Measurements from ENCODE around the gene PDSS2. TPM values are rescaled to one million over a fixed set of nuclear protein-coding genes. Genes with fewer than 3 reads are reported as not detected.

The PDSS2 gene
- total RNA-seq, 1 experiment from 2014 or later = 17.7 TPM

DNA sequence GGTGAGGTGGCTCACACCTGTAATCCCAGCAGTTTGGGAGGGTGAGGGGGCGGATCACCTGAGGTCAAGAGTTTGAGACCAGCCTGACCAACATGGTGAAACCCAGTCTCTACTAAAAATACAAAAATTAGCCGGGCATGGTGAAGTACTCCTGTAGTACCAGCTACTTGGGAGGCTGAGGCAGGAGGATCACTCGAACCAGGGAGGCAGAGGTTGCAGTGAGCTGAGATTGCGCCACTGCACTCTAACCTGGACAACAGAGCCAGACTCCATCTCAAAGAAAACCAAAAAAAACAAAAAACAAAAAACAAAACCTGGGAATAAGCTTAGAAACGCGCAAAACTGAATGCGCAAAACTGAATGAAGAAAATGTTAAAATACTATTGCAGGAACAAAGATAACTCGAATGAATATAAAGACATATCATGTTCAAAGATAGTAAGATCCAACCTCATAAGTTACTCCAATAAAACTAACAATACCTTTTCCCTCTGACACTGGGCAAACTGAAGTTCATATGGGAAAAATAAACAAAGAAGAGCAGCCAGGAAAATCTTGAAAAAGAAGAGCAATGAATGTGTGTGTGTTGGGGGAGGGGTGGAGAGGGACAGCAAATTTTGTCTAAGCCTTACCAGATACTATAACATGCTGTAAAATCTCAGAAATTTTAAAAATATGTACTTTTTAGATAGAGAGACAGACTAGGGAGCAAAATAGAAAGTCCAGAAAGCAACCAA, 243.0 kb downstream of the PDSS2 start:
- Histone ChIP-seq H3K9me3 (ENCODE audit: control insufficient read depth, insufficient read depth, low read depth, low read length) (no peaks in the 10 kb centered on the region), H3K36me3 (ENCODE audit: control insufficient read depth, insufficient read depth, low read length) (no peaks in the 10 kb centered on the region), H3K27me3 (ENCODE audit: control insufficient read depth, insufficient read depth, low read length) (no peaks in the 10 kb centered on the region), H3K27ac (ENCODE audit: low read length) (no peak overlapping the region), H3K4me1 (ENCODE audit: control insufficient read depth, insufficient read depth, low read length) (no peaks in the 10 kb centered on the region), H3K4me3 (ENCODE audit: low read depth in 2 of 2, low read length in 2 of 2) (no peak overlapping the region)
- no peak for DNase-seq (ENCODE audit: low read depth, low spot score)
- TF ChIP-seq, protein P1, sequence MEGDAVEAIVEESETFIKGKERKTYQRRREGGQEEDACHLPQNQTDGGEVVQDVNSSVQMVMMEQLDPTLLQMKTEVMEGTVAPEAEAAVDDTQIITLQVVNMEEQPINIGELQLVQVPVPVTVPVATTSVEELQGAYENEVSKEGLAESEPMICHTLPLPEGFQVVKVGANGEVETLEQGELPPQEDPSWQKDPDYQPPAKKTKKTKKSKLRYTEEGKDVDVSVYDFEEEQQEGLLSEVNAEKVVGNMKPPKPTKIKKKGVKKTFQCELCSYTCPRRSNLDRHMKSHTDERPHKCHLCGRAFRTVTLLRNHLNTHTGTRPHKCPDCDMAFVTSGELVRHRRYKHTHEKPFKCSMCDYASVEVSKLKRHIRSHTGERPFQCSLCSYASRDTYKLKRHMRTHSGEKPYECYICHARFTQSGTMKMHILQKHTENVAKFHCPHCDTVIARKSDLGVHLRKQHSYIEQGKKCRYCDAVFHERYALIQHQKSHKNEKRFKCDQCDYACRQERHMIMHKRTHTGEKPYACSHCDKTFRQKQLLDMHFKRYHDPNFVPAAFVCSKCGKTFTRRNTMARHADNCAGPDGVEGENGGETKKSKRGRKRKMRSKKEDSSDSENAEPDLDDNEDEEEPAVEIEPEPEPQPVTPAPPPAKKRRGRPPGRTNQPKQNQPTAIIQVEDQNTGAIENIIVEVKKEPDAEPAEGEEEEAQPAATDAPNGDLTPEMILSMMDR (IDR thresholded peaks at IDR 0.05) = no peak
- TF ChIP-seq POLR2AphosphoS5 (IDR thresholded peaks at IDR 0.05; ENCODE audit: low read depth, low read length) (no peak), TCF7L2 (IDR thresholded peaks at IDR 0.05; ENCODE audit: low read depth, low read length) (no peak), SIN3A (IDR thresholded peaks at IDR 0.05; ENCODE audit: borderline replicate concordance, insufficient read depth, low read depth, low read length) (no peak)
- TF ChIP-seq, protein P2, sequence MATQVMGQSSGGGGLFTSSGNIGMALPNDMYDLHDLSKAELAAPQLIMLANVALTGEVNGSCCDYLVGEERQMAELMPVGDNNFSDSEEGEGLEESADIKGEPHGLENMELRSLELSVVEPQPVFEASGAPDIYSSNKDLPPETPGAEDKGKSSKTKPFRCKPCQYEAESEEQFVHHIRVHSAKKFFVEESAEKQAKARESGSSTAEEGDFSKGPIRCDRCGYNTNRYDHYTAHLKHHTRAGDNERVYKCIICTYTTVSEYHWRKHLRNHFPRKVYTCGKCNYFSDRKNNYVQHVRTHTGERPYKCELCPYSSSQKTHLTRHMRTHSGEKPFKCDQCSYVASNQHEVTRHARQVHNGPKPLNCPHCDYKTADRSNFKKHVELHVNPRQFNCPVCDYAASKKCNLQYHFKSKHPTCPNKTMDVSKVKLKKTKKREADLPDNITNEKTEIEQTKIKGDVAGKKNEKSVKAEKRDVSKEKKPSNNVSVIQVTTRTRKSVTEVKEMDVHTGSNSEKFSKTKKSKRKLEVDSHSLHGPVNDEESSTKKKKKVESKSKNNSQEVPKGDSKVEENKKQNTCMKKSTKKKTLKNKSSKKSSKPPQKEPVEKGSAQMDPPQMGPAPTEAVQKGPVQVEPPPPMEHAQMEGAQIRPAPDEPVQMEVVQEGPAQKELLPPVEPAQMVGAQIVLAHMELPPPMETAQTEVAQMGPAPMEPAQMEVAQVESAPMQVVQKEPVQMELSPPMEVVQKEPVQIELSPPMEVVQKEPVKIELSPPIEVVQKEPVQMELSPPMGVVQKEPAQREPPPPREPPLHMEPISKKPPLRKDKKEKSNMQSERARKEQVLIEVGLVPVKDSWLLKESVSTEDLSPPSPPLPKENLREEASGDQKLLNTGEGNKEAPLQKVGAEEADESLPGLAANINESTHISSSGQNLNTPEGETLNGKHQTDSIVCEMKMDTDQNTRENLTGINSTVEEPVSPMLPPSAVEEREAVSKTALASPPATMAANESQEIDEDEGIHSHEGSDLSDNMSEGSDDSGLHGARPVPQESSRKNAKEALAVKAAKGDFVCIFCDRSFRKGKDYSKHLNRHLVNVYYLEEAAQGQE (IDR thresholded peaks at IDR 0.05; ENCODE audit: insufficient read depth in 1 of 2, low read depth in 2 of 2, low read length in 1 of 2) = no peak
- POLR2A ChIA-PET = no interaction called here
- intact Hi-C loops (cut with micrococcal nuclease; ENCODE audit: unreplicated experiment) (no loop called here), in situ Hi-C loops (cut with HindIII; ENCODE audit: low pct_unique_long_range_greater_than_20kb, low sequenced_read_pairs) (no loop called here)
- no TSS peak for BruUV-seq (replicated peaks)
- ATAC-seq = no peak
- CTCF ChIA-PET = no interaction called here

DNA sequence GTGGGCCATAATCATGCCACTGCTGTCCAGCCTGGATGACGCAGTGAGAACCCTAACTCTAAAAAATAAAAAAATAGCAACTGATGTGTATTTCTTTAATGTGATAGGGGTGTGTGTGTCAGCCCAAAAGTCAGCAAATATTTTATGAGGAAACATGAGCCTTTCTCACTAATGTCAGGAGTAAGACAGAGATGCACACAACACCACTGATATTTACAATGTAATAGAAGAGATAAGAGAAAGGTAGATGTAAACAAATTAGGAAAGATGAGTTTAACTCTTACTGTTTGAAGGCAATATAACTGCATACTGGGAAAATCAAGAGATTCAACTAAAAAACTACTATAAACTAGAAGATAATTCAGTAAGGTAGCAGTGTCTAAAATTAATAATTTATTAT, 244.0 kb downstream of the PDSS2 start:
- ATAC-seq (no peak), DNase-seq (ENCODE audit: low read depth, low spot score) (no peak)
- intact Hi-C loops (cut with micrococcal nuclease; ENCODE audit: unreplicated experiment) (no loop called here), in situ Hi-C loops (cut with HindIII; ENCODE audit: low pct_unique_long_range_greater_than_20kb, low sequenced_read_pairs) (no loop called here)
- POLR2A ChIA-PET = interaction anchor here (0.6 kb wide), 1 partner anchor 191 kb away, joined by 3 read pairs; no protein-coding TSS in a partner anchor
- H3K36me3 ChIP-seq (ENCODE audit: control insufficient read depth, insufficient read depth, low read length) = no peaks in the 10 kb centered on the region
- H3K4me3 ChIP-seq (ENCODE audit: low read depth in 2 of 2, low read length in 2 of 2) = no peak overlapping the region
- no peaks in the 10 kb centered on the region for H3K9me3 ChIP-seq (ENCODE audit: control insufficient read depth, insufficient read depth, low read depth, low read length)
- TF ChIP-seq SIN3A (IDR thresholded peaks at IDR 0.05; ENCODE audit: borderline replicate concordance, insufficient read depth, low read depth, low read length) = no peak
- H3K27ac ChIP-seq (ENCODE audit: low read length) = no peak overlapping the region
- H3K4me1 ChIP-seq (ENCODE audit: control insufficient read depth, insufficient read depth, low read length) = no peaks in the 10 kb centered on the region
- no peaks in the 10 kb centered on the region for H3K27me3 ChIP-seq (ENCODE audit: control insufficient read depth, insufficient read depth, low read length)
- BruUV-seq (replicated peaks) = no TSS peak
- CTCF ChIA-PET = interaction anchor here (0.6 kb wide), 1 partner anchor 203 kb away, joined by 3 read pairs; no protein-coding TSS in a partner anchor

DNA sequence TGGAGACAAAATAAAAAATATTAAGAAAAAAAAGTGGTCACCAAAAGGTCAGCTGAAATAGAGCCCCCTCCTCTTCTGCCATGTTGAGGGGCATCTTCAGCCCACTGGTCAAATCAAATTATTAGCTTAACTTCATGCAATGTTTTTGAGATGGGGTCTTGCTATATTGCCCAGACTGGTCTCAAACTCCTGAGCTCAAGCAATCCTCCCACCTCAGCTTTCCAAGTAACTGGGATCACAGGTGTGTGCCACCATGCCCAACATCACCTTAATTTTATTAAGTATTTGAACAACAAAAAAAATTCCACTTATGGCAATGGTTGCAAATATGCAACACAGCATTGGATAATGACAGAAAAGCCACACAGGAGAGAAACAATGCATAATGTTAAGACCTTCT, 244.7 kb downstream of the PDSS2 start:
- DNase-seq (ENCODE audit: low read depth, low spot score) (no peak), ATAC-seq (no peak)
- Histone ChIP-seq H3K4me3 (ENCODE audit: low read depth in 2 of 2, low read length in 2 of 2) (no peak overlapping the region), H3K4me1 (ENCODE audit: control insufficient read depth, insufficient read depth, low read length) (no peaks in the 10 kb centered on the region), H3K9me3 (ENCODE audit: control insufficient read depth, insufficient read depth, low read depth, low read length) (no peaks in the 10 kb centered on the region), H3K27ac (ENCODE audit: low read length) (no peak overlapping the region), H3K27me3 (ENCODE audit: control insufficient read depth, insufficient read depth, low read length) (no peaks in the 10 kb centered on the region), H3K36me3 (ENCODE audit: control insufficient read depth, insufficient read depth, low read length) (no peaks in the 10 kb centered on the region)
- in situ Hi-C loops (cut with HindIII; ENCODE audit: low pct_unique_long_range_greater_than_20kb, low sequenced_read_pairs) (no loop called here), intact Hi-C loops (cut with micrococcal nuclease; ENCODE audit: unreplicated experiment) (no loop called here)
- TF ChIP-seq, protein P2 (IDR thresholded peaks at IDR 0.05; ENCODE audit: insufficient read depth in 1 of 2, low read depth in 2 of 2, low read length in 1 of 2) = no peak
- TF ChIP-seq TCF7L2 (IDR thresholded peaks at IDR 0.05; ENCODE audit: low read depth, low read length) (no peak), SIN3A (IDR thresholded peaks at IDR 0.05; ENCODE audit: borderline replicate concordance, insufficient read depth, low read depth, low read length) (no peak), POLR2AphosphoS5 (IDR thresholded peaks at IDR 0.05; ENCODE audit: low read depth, low read length) (no peak)
- TF ChIP-seq, protein P1 (IDR thresholded peaks at IDR 0.05) = no peak
- no TSS peak for BruUV-seq (replicated peaks)
- POLR2A ChIA-PET = no interaction called here
- CTCF ChIA-PET = interaction anchor here (0.6 kb wide), 1 partner anchor 204 kb away, joined by 3 read pairs; no protein-coding TSS in a partner anchor

All from Panc1 (cell line).